Stimulated activated CD8-positive, alpha-beta memory T cell treated with anti-CD3 and anti-CD28 coated beads, Interleukin-7, amount 100 ng/mL, for 48 hours (primary cell): ENCODE measurements around the gene CDYL2.

Experiments used
- DNase-seq, 2 donors: peaks; one replicate each; pipeline ENCODE4 v3.0.0-alpha.2; 2020; ENCODE audit warnings: low read depth in 1 of 2; ENCODE audit errors: extremely low read depth in 1 of 2

CDYL2 gene

DNA sequence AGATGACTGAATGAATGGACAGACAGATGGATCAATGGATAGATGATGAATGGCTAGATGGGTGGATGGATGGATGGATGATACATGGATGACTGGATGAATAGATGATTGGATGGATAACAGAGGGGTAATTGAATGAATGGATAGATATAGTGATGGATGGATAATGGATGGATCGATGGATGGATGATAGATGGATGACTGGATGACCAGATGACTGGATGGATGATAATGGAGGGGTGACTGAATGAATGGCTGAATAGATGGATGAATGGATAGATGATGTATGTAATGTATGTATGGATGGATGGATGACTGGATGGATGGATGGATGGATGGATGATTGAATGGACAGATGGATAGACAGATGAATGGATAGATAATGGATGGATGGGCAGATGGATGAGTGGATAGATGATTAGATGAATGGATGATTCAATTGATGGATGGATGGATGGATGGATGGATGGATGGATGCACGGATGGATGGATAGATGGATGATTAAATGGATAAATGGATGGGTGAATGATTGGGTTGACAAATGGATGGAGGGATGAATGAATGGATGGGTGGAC, 87.7 kb downstream of the CDYL2 start:
- no peak for DNase-seq

DNA sequence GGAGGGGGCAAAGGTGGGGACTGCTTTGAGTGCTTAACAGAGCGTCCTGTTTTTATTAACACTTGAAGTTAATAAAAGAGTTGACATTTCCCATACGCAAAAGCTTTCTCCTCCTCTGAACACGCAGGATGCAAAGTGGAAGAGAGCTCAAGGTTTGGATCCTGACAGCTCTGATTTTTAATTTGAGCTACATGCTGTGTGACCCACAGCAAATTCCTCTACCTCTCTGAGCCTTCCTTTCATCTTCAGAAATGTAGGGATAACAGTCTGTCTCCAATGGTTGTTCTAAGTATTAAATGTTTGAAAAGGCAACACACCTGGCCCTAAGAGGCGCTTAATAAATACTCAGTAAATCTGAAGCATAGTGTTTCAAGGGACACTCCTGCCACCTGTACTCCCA, 93.0 kb downstream of the CDYL2 start:
- DNase-seq = no peak

DNA sequence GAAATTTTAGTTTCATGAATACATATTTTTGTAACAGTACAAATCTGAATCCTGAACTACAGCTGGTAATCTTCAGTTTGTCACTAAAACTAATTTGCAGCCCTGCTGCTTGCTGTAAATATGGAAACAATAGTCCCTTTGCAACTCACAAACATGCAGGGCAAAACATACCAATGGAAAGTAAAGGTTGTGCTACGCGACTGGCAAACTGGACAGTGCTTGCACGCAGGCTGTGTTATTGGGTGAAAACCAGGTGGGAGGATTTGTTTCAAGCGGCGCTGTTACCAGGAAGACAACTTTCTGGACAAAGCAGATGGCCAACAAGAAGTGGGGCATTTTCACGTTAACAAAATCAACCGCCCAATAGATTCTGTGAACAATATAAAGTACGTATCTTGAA, 93.5 kb downstream of the CDYL2 start:
- no peak for DNase-seq

GRCh38 chr16:80708823-80709222, 95.6 kb downstream of the CDYL2 start:
- DNase-seq = no peak

- no peak for DNase-seq
Observed at GRCh38 chr16:80707686-80708085, 96.7 kb downstream of the CDYL2 start.

GRCh38 chr16:80705596-80705995, 98.8 kb downstream of the CDYL2 start:
- no peak for DNase-seq

DNA sequence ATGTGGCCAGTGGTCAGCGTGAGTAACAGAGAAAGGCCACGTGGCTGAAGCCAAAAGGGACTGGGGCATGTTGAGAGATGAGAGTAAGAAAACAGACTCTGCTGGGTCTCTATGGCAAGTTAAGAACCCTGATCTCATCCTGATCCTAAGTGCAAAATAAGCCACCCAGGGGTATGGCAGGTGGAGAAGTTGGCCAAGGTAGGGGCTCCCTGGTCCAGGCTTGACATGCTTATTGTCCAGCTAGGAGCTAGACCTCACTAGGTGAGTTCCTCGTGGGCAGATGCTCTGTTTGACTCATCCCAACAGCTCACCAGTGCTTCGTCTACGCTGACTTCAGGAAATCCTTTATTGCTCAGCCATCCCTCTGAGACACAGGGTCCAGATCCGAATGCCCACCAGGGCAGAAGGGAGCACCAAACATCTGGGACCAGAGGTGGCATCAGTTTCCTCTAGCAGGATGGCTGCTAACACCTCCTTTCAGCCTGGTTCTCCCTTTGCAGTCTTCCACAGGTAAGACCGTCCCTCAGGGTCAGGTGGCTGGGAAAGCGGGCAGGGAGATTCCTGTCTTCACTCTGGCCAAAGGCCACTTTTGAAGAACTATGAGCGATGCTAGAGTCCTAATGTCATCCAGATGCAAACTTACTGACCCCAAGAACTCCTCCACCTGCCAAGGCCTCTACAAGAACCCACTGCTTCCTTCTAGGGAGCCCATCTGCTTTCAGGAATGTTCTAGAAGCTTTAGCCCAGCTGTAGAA, 99.5 kb downstream of the CDYL2 start:
- no peak for DNase-seq

DNA sequence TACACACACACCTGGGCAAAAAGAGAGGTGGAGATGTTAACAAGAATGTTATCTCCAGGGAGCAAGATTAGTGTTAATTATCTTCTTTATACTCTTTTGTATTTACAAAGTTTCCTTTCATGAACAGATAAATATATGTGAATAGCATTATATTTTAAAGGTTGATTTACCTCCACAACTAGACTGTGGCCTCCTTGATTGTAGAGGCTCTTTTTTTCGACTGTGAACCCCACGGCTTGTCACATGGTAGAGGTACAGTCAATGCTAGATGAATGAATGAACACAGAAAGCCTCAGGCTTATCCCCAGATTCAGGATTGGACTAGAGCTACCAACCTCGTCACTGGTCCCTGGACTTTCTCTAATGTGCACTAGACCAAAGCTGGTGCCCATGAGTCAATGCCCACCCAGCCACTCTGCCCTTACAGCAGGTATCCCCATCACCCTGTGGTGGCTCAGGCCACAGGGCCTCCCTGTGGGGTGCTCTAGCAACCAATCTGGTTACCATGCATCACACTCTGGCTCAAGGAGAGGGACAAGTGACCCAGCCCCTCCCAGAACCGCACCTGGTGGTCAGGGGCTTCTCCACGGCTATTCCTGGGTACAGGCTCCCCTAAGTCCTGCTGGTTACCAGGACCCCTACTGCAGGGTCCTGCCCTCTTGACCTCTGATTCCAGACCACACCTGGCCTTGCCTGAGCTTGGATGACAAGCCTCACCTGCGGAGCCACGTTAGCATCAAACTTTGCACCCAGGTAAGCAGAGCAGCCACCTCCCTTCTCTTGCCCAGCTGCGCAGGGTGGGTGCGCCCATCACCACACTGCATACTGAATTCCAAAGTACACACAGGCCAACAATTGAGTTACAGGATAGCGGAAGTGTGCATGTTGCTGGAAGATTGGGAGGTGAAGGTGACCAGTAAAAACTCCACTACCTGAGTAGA, 101.0 kb downstream of the CDYL2 start:
- DNase-seq = no peak

DNA sequence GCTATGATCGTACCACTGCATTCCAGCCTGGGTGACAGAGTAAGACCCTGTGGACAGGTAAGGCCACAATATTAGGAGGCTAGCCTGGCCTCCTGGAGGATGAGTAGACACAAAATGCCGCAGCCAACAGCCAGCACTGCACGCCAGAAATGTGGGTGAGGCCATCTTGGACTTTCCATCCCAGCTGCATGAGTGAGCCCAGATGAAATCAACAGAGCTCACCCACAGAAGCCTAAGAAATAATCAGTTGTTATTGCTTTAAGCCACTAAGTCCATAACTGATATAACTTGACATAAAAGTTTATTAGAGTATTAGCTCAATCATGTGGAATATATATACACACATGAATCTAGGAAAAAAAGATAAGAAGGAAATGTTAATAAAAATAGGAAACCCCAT, 101.7 kb downstream of the CDYL2 start:
- no peak for DNase-seq

DNA sequence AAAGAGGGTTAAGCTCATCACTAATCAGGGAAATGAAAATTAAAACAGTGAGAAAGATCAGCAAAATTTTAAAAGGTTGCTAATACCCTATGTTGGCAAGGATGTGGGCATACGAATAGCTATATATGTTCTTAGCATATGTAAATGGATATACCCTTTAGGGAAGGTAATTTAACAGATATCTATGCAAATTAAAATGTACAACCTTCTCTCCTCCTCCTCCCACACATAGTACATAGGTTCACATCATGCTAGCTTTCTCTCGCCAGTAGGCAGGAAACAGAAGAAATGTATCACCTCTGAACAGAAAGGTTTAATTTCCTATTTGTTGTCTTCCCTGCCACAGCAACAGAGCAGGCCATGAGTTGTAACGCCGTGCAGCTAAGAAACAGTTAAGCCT, 103.8 kb downstream of the CDYL2 start:
- no peak for DNase-seq

GRCh38 chr16:80695020-80695419, 109.4 kb downstream of the CDYL2 start:
- DNase-seq = no peak

- DNase-seq = peak in 1 of 2 donors; percentile 14
Observed at GRCh38 chr16:80693553-80693952, 110.8 kb downstream of the CDYL2 start.

GRCh38 chr16:80692270-80692669, 112.1 kb downstream of the CDYL2 start:
- DNase-seq = no peak

GRCh38 chr16:80691111-80691741, 113.2 kb downstream of the CDYL2 start:
- DNase-seq = no peak

DNA sequence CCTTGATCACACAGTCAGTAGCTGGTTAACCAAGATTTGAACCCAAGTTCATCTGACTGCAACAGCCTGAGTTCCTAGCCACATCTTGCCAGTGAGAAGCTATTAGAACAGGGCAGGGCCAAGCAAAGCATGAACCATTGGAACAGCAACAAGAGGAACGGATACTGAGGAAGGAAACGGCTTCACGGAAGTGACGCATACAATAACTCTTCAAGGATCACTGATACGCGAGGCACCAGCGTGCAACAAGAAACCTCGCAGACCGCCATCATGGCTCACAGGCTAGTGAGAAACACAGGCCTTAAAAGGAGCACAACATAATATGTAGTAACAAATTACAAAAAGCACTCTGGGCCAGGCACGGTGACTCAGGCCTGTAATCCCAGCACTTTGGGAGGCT, 114.9 kb downstream of the CDYL2 start:
- no peak for DNase-seq

- no peak for DNase-seq
Observed at GRCh38 chr16:80687606-80688005, 116.8 kb downstream of the CDYL2 start.

DNA sequence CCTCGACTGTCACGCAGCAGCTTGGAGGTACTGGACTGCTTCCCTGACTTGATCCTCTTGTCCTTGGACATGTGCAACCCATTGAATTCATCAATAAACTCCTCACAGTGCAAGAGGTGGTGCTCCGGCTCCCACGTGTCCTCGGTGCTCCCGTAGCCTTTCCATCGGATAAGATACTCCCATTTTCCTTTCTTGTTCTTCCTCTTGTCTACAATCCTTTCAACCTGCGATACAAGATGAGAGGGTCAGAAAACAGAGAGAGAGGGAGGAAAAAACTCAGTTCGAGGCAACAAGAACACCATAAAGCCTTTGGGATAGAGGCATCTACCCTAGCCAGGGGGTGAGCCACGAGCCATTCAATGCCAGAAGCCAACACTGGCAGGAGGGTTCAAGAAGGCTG, 119.5 kb downstream of the CDYL2 start:
- DNase-seq = no peak

DNA sequence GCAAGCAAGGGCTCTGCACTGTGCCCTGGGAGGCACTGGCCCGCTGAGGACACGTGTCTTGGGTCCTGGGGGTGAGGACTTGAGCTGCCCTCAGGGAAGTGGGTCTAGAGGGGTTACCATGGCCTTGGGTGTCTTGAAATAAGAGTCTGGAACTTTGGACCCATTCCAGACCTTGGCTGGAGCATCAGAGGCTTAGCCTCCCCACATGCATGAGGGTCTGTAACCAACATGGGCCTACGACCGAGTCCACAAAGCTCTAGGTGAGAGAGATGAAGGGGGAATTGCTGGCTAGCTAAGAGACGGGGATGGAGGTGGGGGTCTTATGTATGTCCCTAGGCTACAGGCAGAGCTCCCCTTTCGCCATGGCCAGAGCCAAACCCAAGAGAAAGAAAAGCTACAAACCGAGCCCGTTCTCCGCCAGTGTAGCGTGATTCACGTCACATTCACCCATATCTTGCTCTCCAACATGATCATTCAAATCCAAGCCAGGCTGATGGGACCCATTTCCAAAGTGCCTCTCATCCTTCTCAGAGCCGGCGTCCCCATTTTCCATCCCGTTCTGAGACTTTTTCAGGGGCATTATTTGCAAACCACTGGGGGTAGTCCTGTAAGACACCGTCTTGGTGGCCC, 120.1 kb downstream of the CDYL2 start:
- no peak for DNase-seq

DNA sequence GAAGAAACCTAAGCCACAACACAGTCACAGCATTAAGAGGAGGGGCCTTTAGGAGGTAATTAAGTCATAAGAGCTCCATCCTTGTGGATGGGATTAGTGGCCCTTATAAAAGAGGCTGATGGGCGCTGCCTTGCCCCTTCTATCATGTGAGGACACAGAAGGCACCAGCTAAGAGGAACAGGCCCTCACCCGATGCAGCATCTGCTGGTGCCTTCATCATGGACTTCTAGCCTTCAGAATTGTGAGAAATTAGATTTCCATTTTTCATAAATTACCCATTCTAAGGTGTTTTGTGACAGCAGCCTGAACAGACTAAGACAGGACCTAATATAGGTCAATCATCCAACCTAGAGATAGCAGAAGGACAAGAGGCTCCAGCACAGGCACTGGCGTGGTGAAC, 120.8 kb downstream of the CDYL2 start:
- no peak for DNase-seq

GRCh38 chr16:80682421-80683070, 121.9 kb downstream of the CDYL2 start:
- DNase-seq = no peak
